GM23248 (cell line): ENCODE measurements around the gene LAP3. TPM values are rescaled to one million over a fixed set of nuclear protein-coding genes. Genes with fewer than 3 reads are reported as not detected.
A peak's percentile ranks its signal among the peaks of the same experiment; 100 is the strongest.

Source experiments
- DNase-seq: peaks from one replicate; pipeline ENCODE4 v3.0.0-alpha.2; 2015
- H2AFZ ChIP-seq: fragments of 200-600 bp; sonication (generic); 2 replicates; pipeline ENCODE4 v1.6.1; 2016; ENCODE audit warnings: antibody characterized with exemption
- H3F3A ChIP-seq: fragments of 200-600 bp; sonication (generic); 2 replicates; pipeline ENCODE4 v1.6.1; 2016; ENCODE audit warnings: mild to moderate bottlenecking, antibody characterized with exemption, mixed run types; ENCODE audit not compliant: insufficient read depth
- H3K27ac ChIP-seq: fragments of 200-600 bp; sonication (generic); 2 replicates; pipeline ENCODE4 v1.5.1; 2016; ENCODE audit warnings: mild to moderate bottlenecking
- H3K27me3 ChIP-seq: fragments of 200-600 bp; sonication (generic); replicated peaks from 2 replicates; pipeline ENCODE4 v1.6.1; 2016; ENCODE audit warnings: mild to moderate bottlenecking; ENCODE audit not compliant: insufficient read depth
- H3K36me3 ChIP-seq: fragments of 200-600 bp; sonication (generic); 2 replicates; pipeline ENCODE4 v1.6.1; 2016; ENCODE audit warnings: low read depth, mild to moderate bottlenecking
- H3K4me1 ChIP-seq: fragments of 200-600 bp; sonication (generic); 2 replicates; pipeline ENCODE4 v1.6.1; 2016; ENCODE audit warnings: mild to moderate bottlenecking; ENCODE audit not compliant: insufficient read depth
- H3K4me2 ChIP-seq: fragments of 200-600 bp; sonication (generic); one replicate; pipeline ENCODE4 v1.6.1; 2016; ENCODE audit warnings: mild to moderate bottlenecking; ENCODE audit not compliant: unreplicated experiment
- H3K4me3 ChIP-seq: fragments of 200-600 bp; sonication (generic); 2 replicates; pipeline ENCODE4 v1.5.1; 2016; ENCODE audit warnings: mild to moderate bottlenecking
- H3K79me2 ChIP-seq: fragments of 200-600 bp; sonication (generic); 2 replicates; pipeline ENCODE4 v1.6.1; 2016; ENCODE audit warnings: mild to moderate bottlenecking; ENCODE audit not compliant: insufficient read depth
- H3K9ac ChIP-seq: fragments of 200-600 bp; sonication (generic); 2 replicates; pipeline ENCODE4 v1.6.1; 2016; ENCODE audit warnings: mild to moderate bottlenecking
- H3K9me2 ChIP-seq: fragments of 200-600 bp; sonication (generic); 2 replicates; pipeline ENCODE4 v1.6.1; 2016; ENCODE audit warnings: mixed run types, mild to moderate bottlenecking, moderate library complexity; ENCODE audit not compliant: insufficient read depth
- H3K9me3 ChIP-seq: fragments of 200-600 bp; sonication (generic); one replicate; pipeline ENCODE4 v1.6.1; 2017; ENCODE audit warnings: low read depth
- H4K20me1 ChIP-seq: fragments of 200-600 bp; sonication (generic); 2 replicates; pipeline ENCODE4 v1.6.0; 2016; ENCODE audit not compliant: insufficient read depth
- EZH2 ChIP-seq: fragments of 200-600 bp; sonication (generic); IDR thresholded peaks from 2 replicates; pipeline ENCODE4 v1.6.1; 2018; ENCODE audit warnings: antibody characterized with exemption, mild to moderate bottlenecking; ENCODE audit not compliant: insufficient read depth, poor library complexity, severe bottlenecking
- EZH2phosphoT487 ChIP-seq: fragments of 200-600 bp; sonication (generic); IDR thresholded peaks from 2 replicates; pipeline ENCODE4 v1.6.1; 2018; ENCODE audit warnings: antibody characterized with exemption, moderate library complexity, mild to moderate bottlenecking, low read depth; ENCODE audit not compliant: insufficient read depth
- WGBS, 2 experiments: methylation state at CpG; one replicate each; pipeline ENCODE4 v1.1.6; 2015 to 2017; ENCODE audit warnings: low lambda C conversion rate in 2 of 2, low coverage in 1 of 2; ENCODE audit errors: missing lambda C conversion rate in 2 of 2; 5-methylcytosine and 5-hydroxymethylcytosine counted together
- in situ Hi-C: fragments of 300-500 bp; cut with MboI; formaldehyde crosslinking; loops from 2 replicates; pipeline ENCODE4 v1.15.0; 2020
- polyA plus RNA-seq: library from polyadenylated mRNA; unstranded; fragments of >200 nt; fragmentation: Nextera tagmentation; extraction: Ambion mirVana; gene quantifications from 2 replicates; pipeline ENCODE4 v1.2.1, GENCODE V29; 2016
- total RNA-seq: library from RNA; depleted of rRNA; stranded (reverse); fragments of >200 nt; shearing (Covaris generic); gene quantifications from 2 replicates; pipeline ENCODE4 v1.2.3, GENCODE V29; 2014

LAP3 gene
- total and polyA plus RNA-seq, 2 experiments from 2014 or later, result 60.7 to 75.4 TPM

GRCh38 chr4:17633600-17633999, 56.6 kb downstream of the LAP3 start:
- Histone ChIP-seq H3K27ac (no peak overlapping the region), H3K4me3 (no peak overlapping the region), H3K79me2 (peaks cover 17% of the 10 kb centered on the region), H3K36me3 (peaks cover 48% of the 10 kb centered on the region; the same call in 1 of the 2 replicates), H3K9ac (no peak overlapping the region), H3K9me2 (no peaks in the 10 kb centered on the region), H3K4me1 (no peaks in the 10 kb centered on the region), H3K4me2 (no peak overlapping the region), H2AFZ (no peak overlapping the region), H3K27me3 (no peaks in the 10 kb centered on the region), H3F3A (peaks cover 23% of the 10 kb centered on the region), H4K20me1 (no peaks in the 10 kb centered on the region), H3K9me3 (no peaks in the 10 kb centered on the region)
- 98 to 99% methylated on average over 9 of the region's 9 CpGs for WGBS, 2 experiments
- in situ Hi-C loops, result loop anchor here (10.0 kb wide), 1 partner anchor 961 kb away; no protein-coding TSS in a partner anchor
- TF ChIP-seq EZH2phosphoT487 (no peak), EZH2 (no peak)
- DNase-seq, result no peak

- Histone ChIP-seq H4K20me1 (no peaks in the 10 kb centered on the region), H3K9ac (no peak overlapping the region), H3K9me3 (no peaks in the 10 kb centered on the region), H2AFZ (no peak overlapping the region), H3K27me3 (no peaks in the 10 kb centered on the region), H3K4me1 (no peaks in the 10 kb centered on the region), H3K9me2 (no peaks in the 10 kb centered on the region), H3K79me2 (0 out of 2 replicates have a peak, but pooled peaks cover 3% of the 10 kb centered on the region), H3K36me3 (peaks cover 40% of the 10 kb centered on the region; the same call in 1 of the 2 replicates), H3K4me2 (no peak overlapping the region), H3F3A (peaks cover 23% of the 10 kb centered on the region), H3K4me3 (no peak overlapping the region), H3K27ac (no peak overlapping the region)
- no peak for DNase-seq
- TF ChIP-seq EZH2phosphoT487, result no peak
- no peak for TF ChIP-seq EZH2
- 97 to 98% methylated on average over 4 of the region's 4 CpGs for WGBS, 2 experiments
- in situ Hi-C loops, result loop anchor here (10.0 kb wide), 1 partner anchor 960 kb away; no protein-coding TSS in a partner anchor
Measured at GRCh38 chr4:17635056-17635455, 58.1 kb downstream of the LAP3 start.

- in situ Hi-C loops, result loop anchor here (10.0 kb wide), 1 partner anchor 958 kb away; no protein-coding TSS in a partner anchor
- no peak for TF ChIP-seq EZH2
- TF ChIP-seq EZH2phosphoT487, result no peak
- 87 to 88% methylated on average over 15 to 17 of the region's 17 CpGs for WGBS, 2 experiments
Measured at GRCh38 chr4:17636341-17636695, 59.3 kb downstream of the LAP3 start.

GRCh38 chr4:17636696-17637622, 60.0 kb downstream of the LAP3 start:
- in situ Hi-C loops, result loop anchor here (10.0 kb wide), 1 partner anchor 958 kb away; no protein-coding TSS in a partner anchor

More at GRCh38 chr4:17636341-17636695, 59.3 kb downstream of the LAP3 start:
- H2AFZ ChIP-seq, result no peak overlapping the region
- H3K27me3 ChIP-seq, result no peaks in the 10 kb centered on the region
- H3K9me2 ChIP-seq, result no peaks in the 10 kb centered on the region
- H3F3A ChIP-seq, result peaks cover 23% of the 10 kb centered on the region
- H3K4me1 ChIP-seq, result no peaks in the 10 kb centered on the region
- no peak overlapping the region for H3K4me2 ChIP-seq
- peaks cover 34% of the 10 kb centered on the region; the same call in 1 of the 2 replicates for H3K36me3 ChIP-seq
- no peaks in the 10 kb centered on the region for H3K9me3 ChIP-seq
- H3K9ac ChIP-seq, result no peak overlapping the region
- H3K27ac ChIP-seq, result no peak overlapping the region
- no peaks in the 10 kb centered on the region for H4K20me1 ChIP-seq
- DNase-seq, result no peak
- H3K4me3 ChIP-seq, result no peak overlapping the region
- H3K79me2 ChIP-seq, result no peaks in the 10 kb centered on the region

More at GRCh38 chr4:17636696-17637622, 60.0 kb downstream of the LAP3 start:
- WGBS, 2 experiments, result 47 to 50% methylated on average over 30 to 32 of the region's 32 CpGs
- H2AFZ ChIP-seq, result no peak overlapping the region
- H3K79me2 ChIP-seq, result no peaks in the 10 kb centered on the region
- H3K9me3 ChIP-seq, result no peaks in the 10 kb centered on the region
- H3K36me3 ChIP-seq, result peaks cover 28% of the 10 kb centered on the region; the same call in 1 of the 2 replicates
- peaks cover 23% of the 10 kb centered on the region for H3F3A ChIP-seq
- H3K4me1 ChIP-seq, result no peaks in the 10 kb centered on the region
- H3K27ac ChIP-seq, result no peak overlapping the region
- no peak overlapping the region for H3K4me3 ChIP-seq
- no peaks in the 10 kb centered on the region for H4K20me1 ChIP-seq
- no peak for TF ChIP-seq EZH2phosphoT487
- no peak for TF ChIP-seq EZH2
- H3K9ac ChIP-seq, result no peak overlapping the region
- H3K27me3 ChIP-seq, result no peaks in the 10 kb centered on the region
- DNase-seq, result peak; percentile 86
- no peaks in the 10 kb centered on the region for H3K9me2 ChIP-seq
- no peak overlapping the region for H3K4me2 ChIP-seq
